LoVo (cell line): ENCODE results near the gene STIM2.

Experiments
- DNase-seq: peaks from one replicate; pipeline ENCODE4 v3.0.0-alpha.2; 2016; ENCODE audit warnings: low spot score

STIM2 gene

DNA sequence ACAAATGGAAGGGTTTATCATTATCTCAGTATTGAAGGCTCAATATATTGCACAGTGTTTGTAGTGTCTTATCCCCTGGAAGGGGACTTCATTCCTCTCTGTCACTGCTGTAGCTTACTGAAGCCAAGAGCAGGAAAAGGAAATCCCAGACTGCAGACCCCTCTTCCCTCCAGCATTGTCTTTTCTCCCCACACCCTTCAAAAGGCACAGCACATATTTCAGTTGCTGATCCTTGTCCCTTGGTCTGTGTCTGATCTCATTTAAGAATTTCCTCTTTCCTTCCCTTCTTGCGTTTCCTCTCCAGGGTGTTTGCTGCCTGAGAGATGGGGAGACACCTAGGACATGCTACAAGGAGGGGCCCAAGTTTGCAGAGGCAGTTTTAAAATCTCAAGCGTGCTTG lies 40.1 kb downstream of the STIM2 start:
- DNase-seq, result no peak

DNA sequence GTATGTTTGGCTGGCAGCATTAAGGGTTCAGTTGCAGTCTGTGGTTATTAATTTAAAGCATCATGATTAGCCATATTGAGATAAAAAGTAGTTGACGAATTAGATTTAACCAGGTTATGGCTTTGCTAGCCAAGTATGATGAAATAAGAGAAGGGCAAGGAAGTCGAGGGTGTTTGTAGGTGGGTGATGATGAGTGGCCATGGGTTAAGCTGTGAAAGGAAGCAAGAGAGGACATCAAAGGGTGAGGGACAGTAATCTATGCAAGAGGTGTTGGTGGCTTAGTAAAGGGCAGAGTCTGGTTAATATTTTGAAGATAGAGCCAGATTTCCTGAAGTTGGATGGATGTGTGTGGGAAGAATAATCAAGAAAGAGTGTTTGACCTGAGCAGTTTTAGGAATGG lies 44.5 kb downstream of the STIM2 start:
- no peak for DNase-seq

DNA sequence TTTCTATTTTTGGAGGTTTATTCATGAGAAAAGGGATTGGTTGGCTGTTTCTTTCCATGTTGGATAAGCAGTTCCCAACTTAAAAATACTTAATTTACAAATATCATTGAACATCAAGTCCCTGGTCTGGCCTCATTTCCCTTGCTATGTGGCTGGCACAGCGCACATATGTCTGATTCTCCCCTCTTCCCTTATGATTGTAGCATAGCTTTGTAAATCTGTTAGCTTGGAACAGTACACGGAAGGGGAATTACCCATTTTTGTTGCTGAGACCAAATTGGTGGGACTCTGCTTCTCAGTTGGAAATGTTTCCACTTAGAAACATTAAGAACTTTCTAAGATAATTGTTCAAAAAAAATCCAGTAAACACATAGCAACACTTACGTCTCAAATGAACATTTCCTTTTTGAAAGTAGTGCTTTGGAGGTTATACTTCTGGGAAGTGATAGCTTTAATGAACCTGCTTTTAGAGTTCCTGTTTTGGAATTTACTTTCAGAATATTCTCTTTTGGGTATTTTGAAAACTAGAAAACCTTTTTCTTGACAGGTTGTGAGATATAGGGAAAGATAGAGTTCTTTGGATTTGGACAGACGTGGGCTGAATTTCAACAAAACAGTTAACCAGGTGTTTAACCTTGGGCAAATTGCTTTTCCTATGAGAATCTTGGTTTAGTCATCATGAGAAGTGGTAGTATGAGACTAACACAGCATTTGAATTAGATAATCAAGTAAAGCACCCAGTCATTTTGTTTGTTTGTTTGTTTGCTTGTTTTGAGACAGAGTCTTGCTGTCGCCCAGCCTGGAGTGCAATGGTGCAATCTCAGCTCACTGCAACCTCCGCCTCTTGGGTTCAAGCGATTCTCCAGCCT lies 47.3 kb downstream of the STIM2 start:
- DNase-seq, result no peak

DNA sequence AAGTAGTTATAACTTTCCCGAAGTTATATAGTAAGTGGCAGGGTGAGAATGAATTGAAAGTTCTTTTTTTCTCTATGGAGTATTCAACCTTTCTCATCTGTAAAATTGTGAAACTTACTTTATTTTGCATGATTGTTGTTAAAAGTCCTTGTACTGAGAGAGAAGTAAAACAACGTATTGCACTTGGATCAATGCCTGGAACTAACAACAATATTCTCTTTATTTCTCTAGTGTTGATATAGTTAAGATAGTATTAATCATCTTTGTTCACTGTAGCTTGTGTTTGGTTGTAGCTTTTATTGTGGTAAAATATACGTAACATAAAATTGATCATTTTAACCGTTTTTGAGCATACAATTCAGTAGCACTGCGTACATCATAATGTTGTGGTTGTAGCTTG lies 48.7 kb downstream of the STIM2 start:
- no peak for DNase-seq

DNA sequence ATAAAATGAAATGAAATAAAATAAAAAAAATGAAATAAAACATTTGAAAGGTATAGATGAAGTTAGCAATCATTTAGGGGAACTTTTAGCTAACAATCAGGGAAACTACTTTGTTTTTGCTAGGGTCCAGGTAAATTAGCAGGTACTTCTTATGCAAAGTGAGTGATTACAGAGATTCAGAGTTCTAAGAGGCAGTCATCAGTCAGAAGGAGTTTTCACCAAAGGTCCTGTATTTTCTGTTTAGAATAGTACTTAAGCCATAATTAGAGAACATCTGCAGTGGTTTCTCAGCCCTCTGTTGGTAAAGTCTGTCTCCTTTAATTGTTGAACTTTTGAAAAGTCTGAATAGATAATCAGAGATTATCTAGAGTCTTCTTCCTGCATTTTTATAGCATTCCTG lies 50.6 kb downstream of the STIM2 start:
- no peak for DNase-seq

DNA sequence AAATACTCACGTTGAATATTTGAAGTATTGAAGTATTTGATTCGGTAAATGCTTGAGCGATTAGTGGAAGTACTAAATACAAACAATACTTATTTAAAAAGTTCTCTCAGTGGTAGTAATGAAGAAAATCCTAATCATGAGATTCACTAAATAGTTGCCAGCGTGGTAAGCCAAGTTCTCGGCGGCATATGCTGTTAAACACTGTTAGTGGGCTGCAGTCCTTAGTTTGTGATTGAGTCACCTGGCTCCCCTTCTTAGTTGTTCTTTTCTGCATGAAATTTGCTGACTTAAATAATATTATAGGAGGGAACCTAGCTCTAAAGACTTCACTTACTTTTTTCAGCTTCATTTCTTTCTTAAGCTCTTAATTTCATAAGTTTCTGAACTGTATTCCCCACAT lies 51.4 kb downstream of the STIM2 start:
- DNase-seq, result no peak

DNA sequence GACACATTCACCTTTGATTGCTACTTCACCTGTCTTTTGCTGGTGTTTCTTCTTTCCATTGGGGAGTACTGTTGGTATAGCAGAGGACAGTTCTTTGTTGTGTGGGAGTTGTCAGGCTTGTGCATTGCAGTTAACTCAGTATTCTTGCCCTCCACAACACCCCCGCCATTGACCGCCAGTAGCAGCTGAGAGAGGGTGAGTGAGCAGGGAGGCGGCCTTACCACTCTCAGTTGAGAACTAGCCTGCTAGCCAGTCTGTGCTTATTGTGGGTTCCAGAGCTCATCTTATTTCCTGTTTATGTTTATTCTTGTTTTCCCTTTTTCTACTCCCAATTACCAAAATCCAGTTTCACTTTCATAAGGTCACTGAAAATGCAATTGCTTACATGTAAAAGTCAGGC lies 52.2 kb downstream of the STIM2 start:
- no peak for DNase-seq

DNA sequence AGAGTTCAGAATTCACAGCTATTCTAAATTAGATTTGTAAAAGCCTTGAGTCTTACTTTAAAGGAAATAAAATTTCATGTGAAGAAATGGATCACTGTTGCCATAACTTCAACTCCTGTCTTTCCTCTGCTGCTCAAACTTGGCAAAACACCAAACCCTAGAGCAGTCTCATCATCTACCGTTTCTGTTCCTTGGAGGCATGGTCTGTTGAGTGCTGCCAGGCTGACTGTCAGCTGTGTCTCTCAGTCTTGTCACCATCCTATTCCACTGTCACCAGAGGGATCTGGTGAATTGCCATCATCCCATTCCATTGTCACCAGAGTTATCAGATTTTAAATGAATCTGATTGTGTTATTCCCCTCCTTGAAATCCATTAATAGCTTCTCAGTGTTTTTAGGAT lies 55.6 kb downstream of the STIM2 start:
- no peak for DNase-seq

DNA sequence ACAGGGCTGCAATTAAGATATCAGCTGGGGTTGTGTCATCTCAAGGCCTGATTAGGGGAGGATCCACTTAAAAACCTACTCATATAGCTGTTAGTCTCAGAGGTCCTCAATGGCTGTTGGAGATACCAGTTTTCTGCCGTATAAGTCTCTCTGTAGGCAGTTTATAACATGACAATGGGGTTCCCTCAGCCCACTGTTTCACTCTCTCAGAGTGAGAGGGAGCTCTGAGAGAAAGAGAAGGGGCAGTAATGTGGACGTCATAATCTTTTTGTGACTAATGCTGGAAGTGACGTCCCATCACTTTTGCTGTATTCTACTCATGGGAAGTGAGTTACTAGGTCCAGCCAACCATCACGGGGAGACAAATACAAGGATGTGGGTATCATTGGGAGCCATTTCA lies 70.3 kb downstream of the STIM2 start:
- no peak for DNase-seq

DNA sequence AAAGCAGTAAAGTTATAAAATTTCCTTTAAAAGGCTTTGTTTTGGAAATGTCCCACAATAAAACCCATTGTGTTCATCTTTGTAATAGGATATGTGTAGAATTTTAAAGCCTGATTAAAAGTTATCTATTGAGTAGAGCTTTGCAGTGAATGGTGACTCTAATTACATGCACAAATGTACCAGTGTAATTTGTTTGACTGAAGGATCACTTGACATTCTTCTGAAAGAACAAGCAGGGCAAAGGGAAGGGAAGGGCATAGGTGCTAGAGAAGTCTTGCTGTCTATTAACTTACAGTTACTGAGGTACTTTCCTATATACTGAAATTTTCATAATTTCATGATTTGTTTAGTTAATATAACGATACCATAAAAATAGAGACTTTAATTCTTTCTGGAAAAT lies 70.8 kb downstream of the STIM2 start:
- DNase-seq, result no peak

DNA sequence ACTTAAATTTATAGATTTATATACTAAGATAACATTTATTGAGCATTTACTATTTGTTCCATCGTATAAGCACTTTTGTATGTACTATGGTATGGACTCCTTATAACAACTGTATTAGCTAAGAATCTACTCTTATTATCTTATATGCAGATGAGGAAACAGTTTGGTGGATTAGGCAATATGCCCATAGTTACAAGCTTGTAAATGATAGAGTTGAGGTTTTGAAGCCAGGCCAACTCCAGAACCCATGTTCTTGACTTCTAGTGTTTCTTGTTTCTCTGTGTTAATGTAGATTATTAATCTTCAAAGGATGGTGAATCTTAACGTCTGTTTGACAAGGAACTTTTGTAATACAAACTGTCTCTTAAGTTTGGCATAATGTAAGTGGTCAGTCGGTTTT lies 71.3 kb downstream of the STIM2 start:
- no peak for DNase-seq

DNA sequence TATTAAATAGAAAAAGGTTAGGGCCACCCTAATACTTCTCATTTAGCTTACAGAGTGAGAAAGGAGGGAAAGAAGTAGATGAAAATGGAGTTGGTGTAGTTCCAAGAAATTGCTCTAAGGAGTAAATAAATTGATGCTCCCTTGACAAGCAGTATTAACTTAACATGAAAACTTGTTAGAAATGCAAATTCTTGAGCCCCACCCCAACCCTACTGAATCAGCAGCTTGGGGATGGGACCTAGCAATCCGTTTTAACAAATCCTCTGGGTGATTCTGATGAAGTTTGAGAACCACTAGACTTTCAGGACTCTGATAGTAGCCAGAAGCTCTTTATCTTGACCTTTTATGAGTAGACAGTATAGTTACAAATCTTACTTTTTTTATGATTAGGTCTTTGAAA lies 74.8 kb downstream of the STIM2 start:
- DNase-seq, result no peak

DNA sequence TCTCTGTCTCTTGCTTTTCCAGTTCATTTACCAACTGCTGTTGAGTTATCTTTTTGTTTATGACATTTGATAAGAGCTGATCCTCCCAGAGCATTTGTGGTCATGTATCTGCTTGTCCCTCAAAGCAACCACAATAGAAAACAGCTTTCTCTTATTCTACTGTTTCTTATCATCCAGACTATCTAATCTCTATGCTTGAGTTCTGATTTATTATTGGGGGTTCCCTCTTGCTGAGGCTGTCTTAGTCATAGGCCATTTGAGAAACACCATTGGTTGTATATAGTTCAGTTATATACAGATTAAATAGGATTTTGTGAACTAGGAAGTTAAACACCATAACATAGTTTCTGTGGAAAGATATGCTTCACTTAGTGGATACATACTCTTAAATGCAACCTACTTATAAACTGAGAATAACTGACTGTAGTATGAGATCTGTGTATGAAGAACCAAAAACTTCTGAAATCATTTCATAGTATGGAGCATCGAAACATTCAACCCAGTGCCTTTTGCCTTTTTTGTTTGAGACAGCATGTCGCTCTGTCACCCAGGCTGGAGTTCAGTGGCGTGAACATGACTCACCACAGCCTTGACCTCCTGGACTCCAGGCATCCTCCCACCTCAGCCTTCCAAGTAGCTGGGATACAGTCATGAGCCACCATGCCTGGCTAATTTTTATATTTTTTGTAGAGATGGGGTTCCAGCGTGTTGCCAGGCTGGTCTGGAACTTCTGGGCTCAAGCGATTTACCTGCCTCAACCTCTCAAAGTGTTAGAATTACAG lies 75.8 kb downstream of the STIM2 start:
- no peak for DNase-seq

DNA sequence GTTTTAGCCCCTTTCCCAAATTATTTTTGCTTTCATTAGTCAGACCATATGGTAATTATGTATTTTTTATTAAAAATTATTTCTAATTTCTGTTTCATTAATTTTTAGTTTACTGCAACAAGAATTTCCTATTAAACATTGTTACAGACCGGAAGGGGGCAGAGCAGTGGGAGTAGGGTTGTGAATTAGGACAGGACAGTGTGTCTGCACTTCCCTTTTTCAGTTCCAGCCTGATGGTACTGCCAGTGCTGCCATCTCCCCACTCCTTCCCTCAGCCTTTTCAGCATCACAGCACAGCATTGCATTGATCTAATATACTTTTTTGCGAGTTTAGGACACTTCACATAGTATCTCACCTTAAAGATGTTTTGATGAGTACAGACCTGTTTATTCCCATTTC lies 76.5 kb downstream of the STIM2 start:
- no peak for DNase-seq

DNA sequence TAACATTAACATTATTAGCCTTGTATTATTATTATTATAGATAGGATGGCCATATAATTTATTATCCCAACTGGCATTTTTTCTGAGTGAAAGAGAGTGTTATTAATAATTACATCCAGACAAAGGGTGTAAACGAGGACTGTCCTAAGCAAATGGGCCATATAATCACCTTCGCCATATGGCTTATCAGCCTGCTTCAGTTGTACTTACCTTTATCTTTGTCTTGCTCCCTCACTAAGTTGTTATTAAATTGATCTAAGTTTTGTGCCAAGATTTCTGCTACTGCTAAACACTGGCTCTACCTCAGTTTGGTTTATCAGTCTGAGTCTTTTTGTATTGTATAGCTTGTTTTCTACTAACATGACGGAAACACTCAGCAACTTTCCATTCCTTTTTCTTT lies 76.9 kb downstream of the STIM2 start:
- DNase-seq, result no peak

DNA sequence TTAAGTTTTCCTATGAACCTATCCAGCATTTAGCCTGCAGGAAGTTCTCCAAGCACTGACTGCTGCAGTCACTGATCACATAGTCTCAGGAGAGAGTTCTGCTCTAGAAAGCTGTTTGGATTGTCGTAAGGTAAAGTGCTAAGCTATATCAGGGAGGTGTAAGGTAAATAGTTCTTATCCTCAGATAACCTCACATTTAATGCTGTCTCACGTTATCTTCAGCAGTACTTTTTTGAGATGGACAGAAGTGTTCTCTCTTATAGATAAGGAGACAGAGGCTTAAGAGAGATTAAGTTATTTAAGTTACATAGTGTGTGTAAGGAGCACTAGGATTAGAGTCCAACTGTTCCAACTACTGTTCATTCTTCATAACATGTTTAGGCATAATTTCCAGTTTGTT lies 77.9 kb downstream of the STIM2 start:
- DNase-seq, result no peak

DNA sequence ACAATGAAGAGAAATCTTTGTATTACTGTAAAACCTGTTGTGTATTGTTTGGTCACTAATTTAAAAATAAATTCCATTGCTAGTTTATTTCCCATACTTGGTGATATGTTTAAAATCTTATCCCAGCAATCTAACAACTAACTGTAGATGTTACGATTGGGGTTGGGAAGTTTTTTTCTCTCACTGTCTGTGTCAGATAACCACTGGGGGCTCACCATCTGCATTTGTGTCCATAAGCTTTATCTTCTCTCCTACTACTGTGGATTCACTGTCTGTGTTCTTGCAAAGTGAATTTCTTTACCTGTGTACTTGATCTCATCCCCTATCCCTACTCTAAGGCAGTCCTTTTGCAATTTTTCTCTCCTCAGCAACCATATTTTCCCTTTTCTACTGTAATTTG lies 81.3 kb downstream of the STIM2 start:
- no peak for DNase-seq

DNA sequence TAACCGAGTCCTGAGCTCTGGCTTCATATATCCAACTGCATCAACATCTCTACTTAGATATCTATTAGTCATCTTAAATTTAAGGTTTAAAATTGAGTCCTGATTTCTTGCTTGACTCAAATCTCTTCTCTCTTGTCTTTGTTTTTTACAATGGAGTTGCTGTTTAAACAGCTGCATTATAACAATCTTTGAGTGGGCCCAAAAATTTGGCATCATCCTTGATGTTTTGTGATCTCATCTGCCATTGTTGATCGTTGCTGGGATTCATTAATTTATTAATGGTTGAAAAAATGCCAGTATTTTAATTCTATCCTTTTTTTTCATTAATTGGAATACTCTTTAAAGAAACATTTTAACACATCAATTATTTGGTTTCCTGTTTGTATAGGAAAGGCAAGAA lies 82.2 kb downstream of the STIM2 start:
- DNase-seq, result no peak

DNA sequence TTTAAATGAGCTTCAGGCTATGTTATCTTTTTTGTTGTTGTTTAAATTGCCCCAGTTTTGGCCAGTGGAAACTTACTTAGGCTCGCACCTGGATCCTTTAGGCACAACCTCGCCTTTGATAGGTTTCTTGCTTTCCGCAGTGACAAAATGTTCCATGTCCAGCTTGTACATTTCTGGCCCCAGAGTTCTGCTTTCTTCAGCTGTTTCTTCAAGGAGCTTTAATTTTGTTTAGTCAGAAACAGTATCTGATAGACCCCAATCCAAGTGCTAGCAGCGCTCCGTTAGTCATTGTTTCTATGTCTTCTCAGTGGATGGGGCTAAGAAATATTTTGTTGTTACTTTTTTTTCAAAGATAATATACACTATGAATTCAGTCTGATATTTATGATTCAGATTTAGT lies 82.8 kb downstream of the STIM2 start:
- DNase-seq, result no peak

DNA sequence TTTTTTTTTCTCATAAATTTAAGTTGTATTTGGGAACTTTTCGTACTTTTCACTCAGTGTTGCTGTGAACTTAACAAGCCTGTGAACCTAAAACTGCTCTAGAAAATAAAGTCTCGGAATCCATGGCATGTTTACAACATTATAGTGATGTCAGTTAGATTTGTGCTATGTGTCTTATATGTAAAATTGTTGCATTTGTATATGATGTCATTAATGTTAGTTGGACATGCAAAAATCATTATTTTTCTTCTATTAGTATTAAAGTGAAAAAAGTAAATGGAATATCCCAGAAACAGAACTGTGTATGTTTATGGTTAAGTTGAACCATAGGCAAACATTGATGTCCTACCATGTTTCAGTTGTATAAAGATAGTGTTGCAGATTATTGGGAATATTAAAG lies 85.2 kb downstream of the STIM2 start:
- no peak for DNase-seq

DNA sequence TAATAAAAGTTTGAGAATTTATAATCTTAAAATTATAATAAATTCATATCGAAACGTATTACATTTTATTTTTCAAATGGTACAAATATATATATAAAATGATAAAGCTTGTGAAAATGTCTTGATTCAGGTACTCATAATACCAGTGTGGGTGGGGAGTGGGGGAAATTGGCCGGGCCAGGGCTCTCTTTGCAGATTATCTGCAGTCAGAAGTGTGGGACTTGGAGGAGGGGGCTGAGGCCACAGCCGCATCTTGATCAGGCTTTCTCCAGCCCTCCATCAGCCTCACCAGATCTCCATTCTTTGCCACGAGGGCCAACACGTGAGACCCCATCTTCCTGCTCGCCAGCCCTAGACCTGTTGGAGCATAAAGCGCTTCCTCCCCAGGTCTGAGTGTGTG lies 86.7 kb downstream of the STIM2 start:
- no peak for DNase-seq

DNA sequence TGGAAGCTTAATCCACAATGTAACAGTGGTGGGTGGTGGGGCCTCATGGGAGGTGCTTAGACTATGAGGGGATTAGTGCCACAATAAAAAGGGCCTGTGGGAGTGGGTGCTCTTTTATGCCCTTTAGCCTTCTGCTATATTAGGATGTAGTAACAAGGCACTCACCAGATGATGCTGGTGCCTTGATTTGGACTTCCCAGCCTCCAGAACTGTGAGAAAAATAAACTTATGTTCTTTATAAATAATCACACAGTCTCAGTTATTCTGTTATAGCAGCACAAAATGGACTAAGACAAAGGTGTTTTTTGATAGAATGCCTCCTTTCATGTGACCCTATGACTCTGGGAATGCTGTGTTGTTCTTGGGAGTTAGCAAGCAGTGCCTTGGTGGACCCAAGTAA lies 89.8 kb downstream of the STIM2 start:
- DNase-seq, result no peak

DNA sequence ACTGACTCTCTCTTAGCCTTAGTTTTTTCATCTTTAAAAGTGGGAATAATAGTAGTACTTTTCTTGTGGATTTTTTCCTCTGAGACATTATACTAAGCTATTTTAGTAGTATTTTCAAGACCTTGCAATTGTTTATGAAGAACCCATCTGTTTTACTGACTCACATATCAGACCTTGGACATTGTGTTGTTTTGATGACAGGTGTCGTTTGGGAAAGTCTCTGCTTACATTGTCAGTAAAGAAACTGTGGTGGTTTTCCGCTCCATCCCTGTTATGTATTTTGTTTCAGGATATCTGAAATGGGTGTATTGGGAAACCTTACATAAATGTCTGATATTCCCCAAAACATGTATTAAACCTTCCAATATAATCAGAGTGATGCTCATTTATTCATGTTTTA lies 92.2 kb downstream of the STIM2 start:
- DNase-seq, result no peak

DNA sequence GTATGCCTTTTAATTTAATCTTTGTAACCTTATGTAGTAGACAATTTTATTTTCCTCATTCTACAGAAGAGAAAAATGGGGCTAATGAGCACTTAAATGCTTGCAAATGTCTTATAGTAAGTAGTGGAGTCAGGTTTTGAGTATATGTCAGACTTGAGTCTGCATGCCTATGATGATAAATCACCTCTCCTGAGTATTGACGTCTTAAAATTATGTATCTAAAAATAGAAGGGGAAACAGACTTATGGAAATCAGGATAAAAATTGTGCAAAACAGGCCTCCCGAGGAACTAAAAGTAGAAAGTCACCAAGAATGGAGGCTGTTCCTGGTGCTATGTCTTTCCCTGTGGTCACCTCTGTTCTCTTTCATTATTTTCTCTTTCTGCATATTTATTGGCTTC lies 92.7 kb downstream of the STIM2 start:
- no peak for DNase-seq
